Breast epithelium (tissue), 4 donors: ENCODE results near the gene DPP9. TPM values are rescaled to one million over a fixed set of nuclear protein-coding genes. Genes with fewer than 3 reads are reported as not detected.
"Not testable (repeated sequence)": the region's sequence is repeated elsewhere in the genome, so short reads cannot be mapped to it uniquely, and the experiment has no call there.

ENCODE experiments used
- DNase-seq, 2 donors: peaks; one replicate each; pipeline ENCODE4 v3.0.0-alpha.2; 2019; ENCODE audit warnings: low spot score in 2 of 2
- H3K27ac ChIP-seq, 2 donors: fragments of 200-600 bp; sonication (generic) in 1 of 2; one replicate each; pipeline ENCODE4 v1.5.1; 2016 to 2019; ENCODE audit warnings: mild to moderate bottlenecking in 1 of 2
- H3K27me3 ChIP-seq, 2 donors: fragments of 200-600 bp; sonication (generic) in 1 of 2; one replicate each; pipeline versions ENCODE4 v1.5.1 to v1.6.0; 2017 to 2019; ENCODE audit warnings: control low read depth in 1 of 2, mild to moderate bottlenecking in 1 of 2
- H3K36me3 ChIP-seq: fragments of 200-600 bp; one replicate; pipeline ENCODE4 v1.5.1; 2019
- H3K4me1 ChIP-seq, 2 donors: fragments of 200-600 bp; sonication (generic); one replicate each; pipeline ENCODE4 v1.5.1; 2016 to 2019; ENCODE audit warnings: control low read depth in 1 of 2
- H3K4me3 ChIP-seq, 3 donors: fragments of 200-600 bp; sonication (generic); 1 replicate in 2 of 3; 2 replicates in 1 of 3; pipeline ENCODE4 v1.5.1; 2016 to 2019; ENCODE audit warnings: mild to moderate bottlenecking in 3 of 3, moderate library complexity in 2 of 3
- H3K9me3 ChIP-seq, 2 donors: fragments of 200-600 bp; sonication (generic) in 1 of 2; one replicate each; pipeline ENCODE4 v1.5.1; 2016 to 2019; ENCODE audit warnings: control low read depth in 1 of 2
- POLR2A ChIP-seq: fragments of 450-650 bp; IDR thresholded peaks from one replicate; pipeline ENCODE4 v1.6.1; 2016; ENCODE audit warnings: antibody characterized with exemption, mild to moderate bottlenecking, moderate library complexity
- POLR2AphosphoS5 ChIP-seq, 3 donors: sonication (generic); formaldehyde crosslinking; IDR thresholded peaks; one replicate each; pipeline ENCODE4 v1.6.1; 2017; ENCODE audit warnings: antibody characterized with exemption in 3 of 3
- intact Hi-C: fragments of 100-400 bp; cut with DNase I; formaldehyde crosslinking; loops from one replicate; pipeline ENCODE4 v1.15.1; 2023; ENCODE audit warnings: low total_unique reads
- total RNA-seq, 3 donors: library from RNA; depleted of rRNA; stranded (reverse); fragments of >200 nt; gene quantifications; one replicate each; pipeline ENCODE4 v1.1.0, GENCODE V29; 2016
- TF ChIP-seq, protein P1 (sequence below), 3 donors: fragments of 450-650 bp; IDR thresholded peaks; one replicate each; pipeline ENCODE4 v1.5.1; 2016 to 2017; ENCODE audit warnings: antibody characterized with exemption in 3 of 3, mild to moderate bottlenecking in 3 of 3, moderate library complexity in 3 of 3

Gene DPP9
- total RNA-seq, 3 donors from 2014 or later: 33.6 to 74.1 (median 49.6) TPM

- no peak overlapping the region for H3K27ac ChIP-seq
- intact Hi-C loops: no loop called here
- peaks cover 11% of the 10 kb centered on the region for H3K36me3 ChIP-seq
These were observed 36.2 kb downstream of the DPP9 start for GRCh38 chr19:4687396-4687795.

GRCh38 chr19:4686700-4687099 is 36.9 kb downstream of the DPP9 start:
- H3K4me3 ChIP-seq: no peak overlapping the region
- H3K27me3 ChIP-seq: no peaks in the 10 kb centered on the region
- H3K27ac ChIP-seq: no peak overlapping the region
- no peaks in the 10 kb centered on the region for H3K9me3 ChIP-seq
- H3K4me1 ChIP-seq: no peaks in the 10 kb centered on the region
- TF ChIP-seq POLR2A (no peak), POLR2AphosphoS5 (IDR thresholded peaks at IDR 0.05) (no peak)
- TF ChIP-seq, protein P1, sequence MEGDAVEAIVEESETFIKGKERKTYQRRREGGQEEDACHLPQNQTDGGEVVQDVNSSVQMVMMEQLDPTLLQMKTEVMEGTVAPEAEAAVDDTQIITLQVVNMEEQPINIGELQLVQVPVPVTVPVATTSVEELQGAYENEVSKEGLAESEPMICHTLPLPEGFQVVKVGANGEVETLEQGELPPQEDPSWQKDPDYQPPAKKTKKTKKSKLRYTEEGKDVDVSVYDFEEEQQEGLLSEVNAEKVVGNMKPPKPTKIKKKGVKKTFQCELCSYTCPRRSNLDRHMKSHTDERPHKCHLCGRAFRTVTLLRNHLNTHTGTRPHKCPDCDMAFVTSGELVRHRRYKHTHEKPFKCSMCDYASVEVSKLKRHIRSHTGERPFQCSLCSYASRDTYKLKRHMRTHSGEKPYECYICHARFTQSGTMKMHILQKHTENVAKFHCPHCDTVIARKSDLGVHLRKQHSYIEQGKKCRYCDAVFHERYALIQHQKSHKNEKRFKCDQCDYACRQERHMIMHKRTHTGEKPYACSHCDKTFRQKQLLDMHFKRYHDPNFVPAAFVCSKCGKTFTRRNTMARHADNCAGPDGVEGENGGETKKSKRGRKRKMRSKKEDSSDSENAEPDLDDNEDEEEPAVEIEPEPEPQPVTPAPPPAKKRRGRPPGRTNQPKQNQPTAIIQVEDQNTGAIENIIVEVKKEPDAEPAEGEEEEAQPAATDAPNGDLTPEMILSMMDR (IDR thresholded peaks at IDR 0.05): no peak
- peaks cover 11% of the 10 kb centered on the region for H3K36me3 ChIP-seq
- no peak for DNase-seq
- intact Hi-C loops: no loop called here

More at GRCh38 chr19:4687396-4687795, 36.2 kb downstream of the DPP9 start:
- DNase-seq: no peak
- Histone ChIP-seq H3K4me3 (no peak overlapping the region), H3K9me3 (no peaks in the 10 kb centered on the region), H3K4me1 (no peaks in the 10 kb centered on the region), H3K27me3 (no peaks in the 10 kb centered on the region)
- TF ChIP-seq POLR2AphosphoS5 (IDR thresholded peaks at IDR 0.05) (no peak), POLR2A (no peak)
- TF ChIP-seq, protein P1 (IDR thresholded peaks at IDR 0.05): no peak

GRCh38 chr19:4684312-4685095 is 39.1 kb downstream of the DPP9 start:
- H3K36me3 ChIP-seq: peaks cover 11% of the 10 kb centered on the region
- no peak overlapping the region for H3K27ac ChIP-seq
- H3K4me1 ChIP-seq: no peaks in the 10 kb centered on the region
- TF ChIP-seq POLR2AphosphoS5 (IDR thresholded peaks at IDR 0.05) (no peak), POLR2A (no peak)
- TF ChIP-seq, protein P1 (IDR thresholded peaks at IDR 0.05): no peak
- no peaks in the 10 kb centered on the region for H3K27me3 ChIP-seq
- no peak overlapping the region for H3K4me3 ChIP-seq
- intact Hi-C loops: no loop called here
- DNase-seq: no peak
- H3K9me3 ChIP-seq: no peaks in the 10 kb centered on the region

- intact Hi-C loops: no loop called here
- H3K27ac ChIP-seq: no peak overlapping the region
- H3K4me1 ChIP-seq: no peaks in the 10 kb centered on the region
- TF ChIP-seq, protein P1 (IDR thresholded peaks at IDR 0.05): no peak
- TF ChIP-seq POLR2A (no peak), POLR2AphosphoS5 (IDR thresholded peaks at IDR 0.05) (no peak)
- H3K9me3 ChIP-seq: no peaks in the 10 kb centered on the region
- peaks cover 5% of the 10 kb centered on the region for H3K36me3 ChIP-seq
- no peak overlapping the region for H3K4me3 ChIP-seq
- no peaks in the 10 kb centered on the region for H3K27me3 ChIP-seq
- DNase-seq: no peak
These were observed 41.0 kb downstream of the DPP9 start for GRCh38 chr19:4682417-4683200.

- H3K9me3 ChIP-seq, DNase-seq, H3K36me3 ChIP-seq, H3K4me1 ChIP-seq, H3K4me3 ChIP-seq, intact Hi-C loops, H3K27me3 ChIP-seq, H3K27ac ChIP-seq: not testable (repeated sequence)
These were observed 43.6 kb downstream of the DPP9 start for GRCh38 chr19:4680021-4680420.
